ENCODE data around the gene ESAM. TPM values are rescaled to one million over a fixed set of nuclear protein-coding genes. Genes with fewer than 3 reads are reported as not detected.
A peak's percentile ranks its signal among the peaks of the same experiment; 100 is the strongest.
"Not testable (repeated sequence)": the region's sequence is repeated elsewhere in the genome, so short reads cannot be mapped to it uniquely, and the experiment has no call there.

ESAM gene
- total RNA-seq, 1 donor from 2014 or later, result 29.3 TPM

- DNase-seq (ENCODE audit: low read depth in 2 of 2), result no peak
Measured at GRCh38 chr11:124776865-124777645, 15.0 kb upstream of the ESAM start.

- not testable (repeated sequence) for DNase-seq (ENCODE audit: low read depth in 2 of 2)
Measured at GRCh38 chr11:124770959-124771358, 8.9 kb upstream of the ESAM start.

- DNase-seq (ENCODE audit: low read depth in 2 of 2), result peak in 1 of 2 donors; percentile 72
Measured at GRCh38 chr11:124769806-124770774, 8.0 kb upstream of the ESAM start.

- no peak for DNase-seq (ENCODE audit: low read depth in 2 of 2)
Measured at GRCh38 chr11:124768914-124769313, 6.8 kb upstream of the ESAM start.

GRCh38 chr11:124766156-124766555, 4.1 kb upstream of the ESAM start:
- no peak for DNase-seq (ENCODE audit: low read depth in 2 of 2)

- DNase-seq (ENCODE audit: low read depth in 2 of 2), result peak; percentile 61 to 89
Measured at GRCh38 chr11:124763156-124763947, 1.3 kb upstream of the ESAM start.

GRCh38 chr11:124762624-124763155, 600 bp upstream of the ESAM start:
- peak in 1 of 2 donors; percentile 50 for DNase-seq (ENCODE audit: low read depth in 2 of 2)

- peak in 1 of 2 donors; percentile 43 for DNase-seq (ENCODE audit: low read depth in 2 of 2)
Measured at GRCh38 chr11:124761301-124762104, 587 bp downstream of the ESAM start.

- DNase-seq (ENCODE audit: low read depth in 2 of 2), result peak in 1 of 2 donors; percentile 17
Measured at GRCh38 chr11:124760806-124761205, 1.3 kb downstream of the ESAM start.

GRCh38 chr11:124760205-124760652, 1.9 kb downstream of the ESAM start:
- peak in 1 of 2 donors; percentile 60 for DNase-seq (ENCODE audit: low read depth in 2 of 2)

GRCh38 chr11:124759266-124760204, 2.6 kb downstream of the ESAM start:
- DNase-seq (ENCODE audit: low read depth in 2 of 2), result peak in 1 of 2 donors; percentile 99

GRCh38 chr11:124758355-124759265, 3.5 kb downstream of the ESAM start:
- peak in 1 of 2 donors; percentile 89 for DNase-seq (ENCODE audit: low read depth in 2 of 2)

GRCh38 chr11:124757320-124757719, 4.8 kb downstream of the ESAM start:
- no peak for DNase-seq (ENCODE audit: low read depth in 2 of 2)

- no peak for DNase-seq (ENCODE audit: low read depth in 2 of 2)
Measured at GRCh38 chr11:124756753-124757227, 5.3 kb downstream of the ESAM start.

- DNase-seq (ENCODE audit: low read depth in 2 of 2), result no peak
Measured at GRCh38 chr11:124756033-124756752, 5.9 kb downstream of the ESAM start.

GRCh38 chr11:124754710-124755109, 7.4 kb downstream of the ESAM start:
- DNase-seq (ENCODE audit: low read depth in 2 of 2), result peak in 1 of 2 donors; percentile 23

- peak in 1 of 2 donors; percentile 37 for DNase-seq (ENCODE audit: low read depth in 2 of 2)
Measured at GRCh38 chr11:124754309-124754708, 7.8 kb downstream of the ESAM start.
